ENCODE results near the gene SLC41A2.

GRCh38 chr12:104963757-104964156 lies 5.7 kb upstream of the SLC41A2 start:
- no peak for TF ChIP-seq CTCF (IDR thresholded peaks at IDR 0.05; ENCODE audit: insufficient read depth, low read depth, low read length)
- no peak for TF ChIP-seq EZH2 (IDR thresholded peaks at IDR 0.05; ENCODE audit: insufficient read depth, low read length)
